NOMO-1 treated with DMSO at 0.1 percent for 48 hours (cell line): ENCODE data around the gene NQO2.

Experiments
- DNase-seq: peaks from one replicate; lab custom pipeline; 2025; ENCODE audit not compliant: unreplicated experiment; lab: John Stamatoyannopoulos, UW

Gene NQO2, protein sequence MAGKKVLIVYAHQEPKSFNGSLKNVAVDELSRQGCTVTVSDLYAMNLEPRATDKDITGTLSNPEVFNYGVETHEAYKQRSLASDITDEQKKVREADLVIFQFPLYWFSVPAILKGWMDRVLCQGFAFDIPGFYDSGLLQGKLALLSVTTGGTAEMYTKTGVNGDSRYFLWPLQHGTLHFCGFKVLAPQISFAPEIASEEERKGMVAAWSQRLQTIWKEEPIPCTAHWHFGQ

DNA sequence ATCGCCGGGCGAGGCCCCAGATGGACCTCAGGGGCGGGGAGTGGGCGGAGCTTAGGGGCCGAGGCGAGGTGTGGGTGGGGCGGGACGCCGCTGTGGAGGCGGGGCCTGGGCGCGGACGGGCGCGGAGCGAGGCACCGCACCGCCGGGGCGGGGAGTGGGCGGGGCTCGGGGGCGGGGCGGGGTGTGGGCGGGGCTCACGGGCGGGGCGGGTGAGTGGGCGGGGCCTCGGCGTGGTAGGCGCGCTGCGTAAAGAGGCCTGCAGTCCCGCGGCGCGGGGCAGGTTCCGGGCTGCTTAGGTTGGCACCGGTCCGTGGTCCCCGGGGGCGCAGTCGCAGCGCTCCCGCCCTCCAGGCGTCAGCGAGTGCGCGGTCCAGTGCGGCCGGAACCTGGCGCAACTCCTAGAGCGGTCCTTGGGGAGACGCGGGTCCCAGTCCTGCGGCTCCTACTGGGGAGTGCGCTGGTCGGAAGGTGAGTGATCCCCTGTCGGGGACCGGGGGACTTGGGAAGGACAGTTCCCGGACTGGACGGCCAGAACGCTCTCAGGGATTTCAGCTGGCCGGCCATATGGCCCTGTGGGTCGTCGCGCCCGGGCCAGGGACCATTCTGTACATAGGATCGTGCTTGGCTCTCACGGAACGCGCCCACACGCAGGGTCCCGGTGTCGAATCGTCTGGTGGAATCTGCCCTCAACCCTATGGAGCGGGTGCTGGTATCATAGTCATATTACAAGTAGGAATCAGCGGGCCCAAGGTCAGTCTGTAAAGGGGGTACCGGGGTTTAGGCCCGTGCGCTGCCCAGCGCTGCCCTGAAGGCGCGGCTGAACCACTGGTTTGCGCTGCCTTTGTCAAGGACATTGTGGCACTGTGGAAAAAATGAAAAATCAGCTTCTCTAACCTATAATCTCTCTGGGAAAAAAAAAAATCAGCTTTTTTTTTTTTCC is at the start of gene NQO2:
Gene NQO2 (plus strand): TSS at position 277 of the 940 bp plus-strand sequence. CDS start 6,659 bp downstream, outside the sequence.
- peak; percentile 70 for DNase-seq

GRCh38 chr6:2950713-2951112 is 49.0 kb upstream of the NQO2 start:
- DNase-seq: no peak

DNA sequence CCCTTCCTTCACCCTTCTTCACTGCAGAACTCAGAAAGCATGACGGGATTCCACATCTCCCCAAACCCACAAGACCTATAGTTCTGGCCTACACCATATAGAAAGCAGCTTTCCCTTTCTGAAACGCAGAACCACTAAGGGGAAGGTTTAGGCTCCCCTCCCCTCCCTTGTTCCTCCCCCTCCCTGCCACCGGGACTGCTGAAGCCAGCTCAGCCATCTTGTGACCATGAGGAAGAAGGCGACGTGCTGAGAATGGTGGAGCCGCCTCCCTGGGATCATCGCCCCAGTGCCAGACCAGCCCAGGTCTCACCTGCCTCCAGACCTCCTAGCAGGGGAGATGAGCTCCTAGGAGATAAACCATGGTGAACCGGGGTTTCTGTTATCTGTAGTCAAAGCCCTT is 48.0 kb upstream of the NQO2 start:
- no peak for DNase-seq

DNA sequence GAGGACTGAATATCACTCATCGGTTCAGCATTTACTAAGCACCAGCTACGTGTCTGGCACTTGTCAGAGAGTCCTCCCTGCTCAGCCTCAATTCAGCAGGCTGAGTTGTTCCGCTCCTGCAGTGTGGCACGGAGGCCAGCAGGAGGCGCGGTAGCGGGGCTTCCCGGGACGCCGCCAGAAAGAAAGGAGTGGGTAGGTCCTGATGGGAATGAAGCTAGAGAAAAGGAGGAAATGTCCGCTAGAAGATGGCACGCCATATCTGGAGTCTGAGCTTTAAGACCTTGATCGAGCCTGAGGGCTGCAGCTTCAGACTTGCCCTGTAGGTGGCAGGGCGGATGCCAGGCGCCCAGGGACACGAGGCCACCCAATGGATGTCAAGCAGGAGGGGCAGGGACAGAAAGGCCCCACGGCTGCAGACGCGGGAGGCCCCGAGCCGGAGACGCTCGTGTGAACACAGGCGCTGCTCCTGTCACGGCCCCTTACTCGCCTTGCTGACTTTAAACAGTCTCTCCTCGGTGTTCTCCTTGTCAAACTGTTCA is 47.1 kb upstream of the NQO2 start:
- peak; percentile 64 for DNase-seq

DNA sequence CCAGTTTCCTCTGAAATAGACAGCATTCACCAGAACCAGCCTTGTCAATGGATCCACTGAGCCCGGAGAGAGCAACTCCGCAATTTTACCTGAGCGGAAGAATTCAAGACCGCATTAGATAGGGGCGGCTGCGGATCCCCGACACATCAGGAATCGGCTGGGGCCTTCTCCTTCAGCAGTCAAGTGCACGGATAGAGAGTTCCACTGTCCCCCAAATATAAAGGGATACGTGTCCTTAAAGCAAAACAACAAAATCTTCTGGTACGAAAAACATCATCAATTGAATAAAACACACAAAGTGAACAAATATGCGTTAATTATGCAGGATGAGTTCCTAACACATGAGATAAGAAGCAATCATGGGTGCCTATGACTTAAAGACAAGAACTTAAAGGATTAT is 46.6 kb upstream of the NQO2 start:
- no peak for DNase-seq

GRCh38 chr6:2956930-2957685 is 42.6 kb upstream of the NQO2 start:
- DNase-seq: no peak

GRCh38 chr6:2957696-2958330 is 41.9 kb upstream of the NQO2 start:
- DNase-seq: no peak

GRCh38 chr6:2958331-2958711 is 41.4 kb upstream of the NQO2 start:
- DNase-seq: no peak

DNA sequence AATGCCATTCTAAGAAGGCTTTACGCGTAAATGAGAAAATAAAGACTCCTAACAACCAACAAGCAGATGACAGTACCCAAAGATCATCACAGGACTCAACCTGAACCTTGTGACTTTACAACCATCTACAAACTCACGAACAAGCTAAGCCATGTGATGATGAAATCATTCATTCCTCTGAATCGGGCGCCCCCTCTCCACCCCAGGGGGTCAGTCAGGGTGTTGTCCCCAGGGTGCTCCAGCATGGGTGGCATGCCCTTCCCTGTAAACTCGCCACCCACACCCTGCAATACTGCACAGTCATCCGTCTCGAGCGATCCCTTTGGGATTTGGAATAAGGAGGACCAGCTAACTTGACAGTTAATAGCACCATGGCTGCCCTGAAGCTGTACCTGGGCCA is 40.9 kb upstream of the NQO2 start:
- no peak for DNase-seq

DNA sequence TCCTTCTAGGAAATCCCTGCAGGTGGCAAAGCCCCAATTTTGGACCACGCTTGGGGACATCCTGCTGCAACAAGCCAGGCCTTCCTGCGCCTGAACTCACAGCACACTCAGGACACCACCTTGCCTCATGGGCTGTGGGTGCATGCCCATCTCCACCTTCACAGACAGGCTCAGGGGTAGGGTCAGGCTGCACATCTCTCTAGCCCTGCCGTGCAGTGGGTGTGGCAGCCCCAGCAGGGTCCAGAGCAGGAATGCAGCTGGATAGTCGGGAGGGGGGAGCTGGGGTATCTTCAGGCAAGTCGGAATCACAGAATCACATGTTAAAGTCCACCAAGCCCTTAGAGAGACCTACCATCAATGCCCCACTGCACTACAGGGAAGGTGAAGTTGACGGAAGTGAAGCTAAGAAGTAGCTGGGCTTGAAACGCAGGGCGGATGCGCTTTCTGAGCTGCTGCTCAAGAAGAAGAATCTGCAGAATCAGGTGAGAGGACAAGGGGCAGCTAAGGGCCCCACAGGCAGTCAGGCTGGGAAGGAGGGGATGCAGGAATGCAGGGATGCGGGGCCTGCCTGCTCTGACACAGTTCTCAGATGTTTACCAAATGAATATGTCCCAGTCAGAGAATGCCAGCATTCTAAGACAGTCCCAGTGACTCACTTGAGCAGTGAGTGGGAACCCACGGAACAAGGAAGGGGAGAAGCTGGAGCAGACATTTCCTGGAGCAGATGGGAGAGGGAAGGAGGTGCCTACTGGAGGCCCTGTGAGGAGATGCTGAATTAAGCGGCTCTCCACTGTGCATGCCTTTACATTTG is 39.6 kb upstream of the NQO2 start:
- no peak for DNase-seq

GRCh38 chr6:2960935-2961334 is 38.8 kb upstream of the NQO2 start:
- no peak for DNase-seq

- DNase-seq: no peak
Observed at GRCh38 chr6:2961506-2961905, 38.2 kb upstream of the NQO2 start.

DNA sequence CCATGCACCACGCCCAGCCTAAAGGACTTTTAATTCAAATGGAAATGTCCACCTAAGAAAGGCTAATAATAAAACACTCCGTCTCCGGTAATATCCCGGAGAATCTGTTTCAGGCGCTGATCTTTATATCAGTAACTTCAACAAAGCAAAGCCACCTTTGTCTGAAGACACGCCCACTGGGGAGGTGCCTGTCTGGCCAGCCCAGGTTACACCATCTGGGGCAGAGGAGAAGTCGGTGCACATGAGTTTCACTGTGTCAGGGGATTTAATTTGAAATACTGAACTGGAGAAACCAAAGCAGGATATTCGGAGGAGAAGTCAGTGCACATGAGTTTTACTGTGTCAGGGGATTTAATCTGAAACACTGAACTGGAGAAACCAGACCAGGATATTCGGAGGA is 37.7 kb upstream of the NQO2 start:
- no peak for DNase-seq

DNA sequence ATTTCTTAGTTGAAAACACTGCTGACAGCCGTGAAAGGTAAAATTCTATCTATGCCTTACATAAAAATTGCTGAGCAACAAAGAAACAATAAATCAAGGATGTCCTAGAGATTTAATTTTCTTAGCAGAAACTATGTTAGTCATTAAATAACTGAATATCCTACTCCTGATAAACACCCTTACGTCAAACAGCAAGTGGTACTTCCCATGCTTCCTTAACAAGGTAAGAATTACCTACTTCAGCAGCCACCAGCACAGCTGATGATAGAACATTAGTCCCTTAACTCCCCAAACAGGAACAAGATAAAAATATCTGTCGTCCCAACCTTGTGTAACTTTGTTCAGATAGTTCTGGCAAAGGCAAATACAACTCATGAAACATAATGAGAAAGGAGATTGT is 37.1 kb upstream of the NQO2 start:
- no peak for DNase-seq

DNA sequence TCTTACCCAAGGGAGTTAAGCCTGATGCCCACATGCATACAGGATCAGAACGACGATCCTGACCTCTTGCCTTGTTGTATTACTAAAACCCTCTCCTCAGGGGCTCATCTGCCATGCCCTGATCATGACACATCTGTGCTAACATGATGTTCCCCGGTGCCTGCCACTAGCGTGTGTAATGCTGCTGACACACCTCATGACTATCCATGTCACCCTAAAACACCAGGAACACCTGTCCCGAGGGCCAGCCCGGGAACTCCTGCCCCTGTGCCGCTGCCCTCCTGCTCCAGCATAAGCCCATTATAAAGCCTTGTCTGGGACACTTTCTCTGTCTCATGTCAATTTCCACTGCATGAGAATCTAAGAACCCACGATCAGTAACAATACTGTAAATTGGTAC is 35.9 kb upstream of the NQO2 start:
- no peak for DNase-seq

- no peak for DNase-seq
Observed at GRCh38 chr6:2964793-2965505, 34.7 kb upstream of the NQO2 start.

- DNase-seq: no peak
Observed at GRCh38 chr6:2966347-2966746, 33.3 kb upstream of the NQO2 start.

DNA sequence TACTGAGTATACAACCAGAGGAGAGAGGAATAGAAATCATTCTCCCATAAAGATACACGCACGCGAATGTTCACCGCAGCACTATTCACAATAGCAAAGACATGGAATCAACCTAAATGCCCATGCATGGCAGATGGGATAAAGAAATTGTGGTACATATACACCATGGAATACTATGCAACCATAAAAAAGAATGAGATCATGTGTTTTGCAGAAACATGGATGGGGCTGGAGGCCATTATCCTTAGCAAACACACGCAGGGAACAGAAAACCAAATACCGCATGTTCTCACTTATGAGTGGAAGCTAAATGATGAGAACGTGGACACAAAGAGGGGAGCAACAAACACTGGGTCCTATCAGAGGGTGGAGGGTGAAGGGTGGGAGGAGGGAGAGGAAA is 31.8 kb upstream of the NQO2 start:
- no peak for DNase-seq

- no peak for DNase-seq
Observed at GRCh38 chr6:2968600-2969135, 31.0 kb upstream of the NQO2 start.
